HL-60 (cell line): Measurements from ENCODE around the gene SNRNP27.

Source experiments
- POLR2AphosphoS5 ChIP-seq: IDR thresholded peaks from 2 replicates; pipeline ENCODE4 v1.6.1; 2012; ENCODE audit warnings: low read depth
- TF ChIP-seq, protein P1 (sequence below): IDR thresholded peaks from one replicate; pipeline ENCODE4 v1.5.1; 2011; ENCODE audit warnings: low read length, control low read depth, inconsistent platforms; ENCODE audit not compliant: insufficient read depth
- TF ChIP-seq, protein P2 (sequence below): IDR thresholded peaks from 2 replicates; pipeline ENCODE4 v1.6.1; 2012; ENCODE audit warnings: low read depth; ENCODE audit not compliant: insufficient replicate concordance

DNA sequence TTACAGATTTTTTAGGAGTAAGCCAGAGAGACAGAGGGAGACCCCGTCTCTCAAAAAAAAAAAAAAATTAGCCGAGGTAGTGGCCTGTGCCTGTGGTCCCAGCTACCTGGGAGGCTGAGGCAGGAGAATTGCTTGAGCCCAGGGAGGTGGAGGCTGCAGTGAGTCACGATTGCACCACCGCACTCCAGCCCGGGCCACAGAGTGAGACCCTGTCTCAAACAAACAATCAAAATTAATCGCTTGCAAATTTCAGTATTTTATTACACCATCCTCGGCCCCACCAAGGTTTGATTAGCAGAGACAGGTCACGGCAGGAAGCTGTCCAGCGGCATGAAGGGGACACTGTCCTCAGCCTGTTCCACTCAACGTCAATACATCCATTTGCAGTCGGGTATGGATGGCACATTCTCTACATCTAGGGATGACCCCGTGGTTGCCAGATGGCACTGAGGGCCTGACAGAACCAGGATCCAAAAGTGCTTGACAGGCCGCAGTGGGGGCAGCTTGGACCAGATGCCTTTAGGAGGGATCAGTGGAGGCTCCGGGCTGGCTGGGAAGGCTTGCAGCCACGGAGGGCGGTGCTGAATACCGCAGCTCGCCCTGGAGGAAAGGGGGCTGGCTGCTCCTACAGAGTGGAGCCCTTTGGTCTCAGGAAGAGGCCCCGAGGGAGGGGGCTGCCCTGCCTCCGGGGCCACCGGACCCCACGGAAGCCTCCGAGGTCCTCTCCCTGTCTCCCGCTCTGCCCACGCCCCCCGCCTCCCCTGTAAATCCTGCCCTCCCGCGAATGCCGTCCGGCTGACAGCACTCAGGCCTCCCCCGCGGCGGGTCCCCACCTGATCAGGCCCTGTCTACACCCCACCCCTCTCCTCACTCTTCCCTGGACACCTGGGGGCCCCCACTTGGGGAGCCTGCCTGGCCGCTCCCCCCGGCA lies 54.5 kb downstream of the SNRNP27 start:
- TF ChIP-seq, protein P1, sequence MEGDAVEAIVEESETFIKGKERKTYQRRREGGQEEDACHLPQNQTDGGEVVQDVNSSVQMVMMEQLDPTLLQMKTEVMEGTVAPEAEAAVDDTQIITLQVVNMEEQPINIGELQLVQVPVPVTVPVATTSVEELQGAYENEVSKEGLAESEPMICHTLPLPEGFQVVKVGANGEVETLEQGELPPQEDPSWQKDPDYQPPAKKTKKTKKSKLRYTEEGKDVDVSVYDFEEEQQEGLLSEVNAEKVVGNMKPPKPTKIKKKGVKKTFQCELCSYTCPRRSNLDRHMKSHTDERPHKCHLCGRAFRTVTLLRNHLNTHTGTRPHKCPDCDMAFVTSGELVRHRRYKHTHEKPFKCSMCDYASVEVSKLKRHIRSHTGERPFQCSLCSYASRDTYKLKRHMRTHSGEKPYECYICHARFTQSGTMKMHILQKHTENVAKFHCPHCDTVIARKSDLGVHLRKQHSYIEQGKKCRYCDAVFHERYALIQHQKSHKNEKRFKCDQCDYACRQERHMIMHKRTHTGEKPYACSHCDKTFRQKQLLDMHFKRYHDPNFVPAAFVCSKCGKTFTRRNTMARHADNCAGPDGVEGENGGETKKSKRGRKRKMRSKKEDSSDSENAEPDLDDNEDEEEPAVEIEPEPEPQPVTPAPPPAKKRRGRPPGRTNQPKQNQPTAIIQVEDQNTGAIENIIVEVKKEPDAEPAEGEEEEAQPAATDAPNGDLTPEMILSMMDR = no peak
- no peak for TF ChIP-seq POLR2AphosphoS5
- TF ChIP-seq, protein P2, sequence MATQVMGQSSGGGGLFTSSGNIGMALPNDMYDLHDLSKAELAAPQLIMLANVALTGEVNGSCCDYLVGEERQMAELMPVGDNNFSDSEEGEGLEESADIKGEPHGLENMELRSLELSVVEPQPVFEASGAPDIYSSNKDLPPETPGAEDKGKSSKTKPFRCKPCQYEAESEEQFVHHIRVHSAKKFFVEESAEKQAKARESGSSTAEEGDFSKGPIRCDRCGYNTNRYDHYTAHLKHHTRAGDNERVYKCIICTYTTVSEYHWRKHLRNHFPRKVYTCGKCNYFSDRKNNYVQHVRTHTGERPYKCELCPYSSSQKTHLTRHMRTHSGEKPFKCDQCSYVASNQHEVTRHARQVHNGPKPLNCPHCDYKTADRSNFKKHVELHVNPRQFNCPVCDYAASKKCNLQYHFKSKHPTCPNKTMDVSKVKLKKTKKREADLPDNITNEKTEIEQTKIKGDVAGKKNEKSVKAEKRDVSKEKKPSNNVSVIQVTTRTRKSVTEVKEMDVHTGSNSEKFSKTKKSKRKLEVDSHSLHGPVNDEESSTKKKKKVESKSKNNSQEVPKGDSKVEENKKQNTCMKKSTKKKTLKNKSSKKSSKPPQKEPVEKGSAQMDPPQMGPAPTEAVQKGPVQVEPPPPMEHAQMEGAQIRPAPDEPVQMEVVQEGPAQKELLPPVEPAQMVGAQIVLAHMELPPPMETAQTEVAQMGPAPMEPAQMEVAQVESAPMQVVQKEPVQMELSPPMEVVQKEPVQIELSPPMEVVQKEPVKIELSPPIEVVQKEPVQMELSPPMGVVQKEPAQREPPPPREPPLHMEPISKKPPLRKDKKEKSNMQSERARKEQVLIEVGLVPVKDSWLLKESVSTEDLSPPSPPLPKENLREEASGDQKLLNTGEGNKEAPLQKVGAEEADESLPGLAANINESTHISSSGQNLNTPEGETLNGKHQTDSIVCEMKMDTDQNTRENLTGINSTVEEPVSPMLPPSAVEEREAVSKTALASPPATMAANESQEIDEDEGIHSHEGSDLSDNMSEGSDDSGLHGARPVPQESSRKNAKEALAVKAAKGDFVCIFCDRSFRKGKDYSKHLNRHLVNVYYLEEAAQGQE = no peak
